Natural killer cell (primary cell): ENCODE results near the gene CDH23. TPM values are rescaled to one million over a fixed set of nuclear protein-coding genes. Genes with fewer than 3 reads are reported as not detected.

Experiments
- ATAC-seq, 3 donors: fragments of 150-1000 bp in 2 of 3; fragments of 200-7000 bp in 1 of 3; cut with Tn5 transposase; 1 replicate in 1 of 3; 2 replicates in 2 of 3; pipeline ENCODE4 v1.10.0; 2021; ENCODE audit warnings: mild to moderate bottlenecking in 2 of 3, moderate library complexity in 2 of 3
- DNase-seq, 2 donors: peaks; one replicate each; pipeline versions ENCODE4 v3.0.0 to v3.0.0-alpha.2; 2013 to 2021; ENCODE audit warnings: mixed read lengths in 1 of 2
- H3K27ac ChIP-seq: one replicate; pipeline ENCODE4 v1.5.1; 2013; ENCODE audit warnings: mild to moderate bottlenecking, low read length
- H3K27me3 ChIP-seq: one replicate; pipeline ENCODE4 v1.6.1; 2013; ENCODE audit warnings: low read length; ENCODE audit not compliant: control insufficient read depth, insufficient read depth
- H3K36me3 ChIP-seq: one replicate; pipeline ENCODE4 v1.6.1; 2013; ENCODE audit warnings: low read length; ENCODE audit not compliant: control insufficient read depth, insufficient read depth
- H3K4me1 ChIP-seq: one replicate; pipeline ENCODE4 v1.6.1; 2013; ENCODE audit warnings: low read length; ENCODE audit not compliant: control insufficient read depth, insufficient read depth
- H3K4me3 ChIP-seq: one replicate; pipeline ENCODE4 v1.5.1; 2013; ENCODE audit warnings: low read length
- H3K9me3 ChIP-seq: one replicate; pipeline ENCODE4 v1.6.1; 2013; ENCODE audit warnings: low read length; ENCODE audit not compliant: control insufficient read depth, insufficient read depth
- H3K27ac Mint-ChIP-seq, 2 donors: one replicate each; pipeline ENCODE4 v1.8.0; 2022; ENCODE audit warnings: mild to moderate bottlenecking in 2 of 2, mixed read lengths in 2 of 2, moderate library complexity in 1 of 2
- H3K27me3 Mint-ChIP-seq, 2 donors: one replicate each; pipeline ENCODE4 v1.8.0; 2022; ENCODE audit warnings: low read depth in 2 of 2, mixed read lengths in 2 of 2
- H3K36me3 Mint-ChIP-seq: one replicate; pipeline ENCODE4 v1.8.0; 2022; ENCODE audit warnings: mixed read lengths
- H3K4me1 Mint-ChIP-seq, 2 donors: one replicate each; pipeline ENCODE4 v1.8.0; 2022; ENCODE audit warnings: mixed read lengths in 2 of 2
- H3K4me3 Mint-ChIP-seq: one replicate; pipeline ENCODE4 v1.8.0; 2022; ENCODE audit warnings: mild to moderate bottlenecking, moderate library complexity, mixed read lengths
- H3K9me3 Mint-ChIP-seq, 2 donors: one replicate each; pipeline ENCODE4 v1.8.0; 2022; ENCODE audit warnings: mixed read lengths in 2 of 2
- WGBS: methylation state at CpG from one replicate; pipeline ENCODE4 v1.1.7; 2013; ENCODE audit warnings: missing lambda C conversion rate; ENCODE audit not compliant: insufficient coverage; 5-methylcytosine and 5-hydroxymethylcytosine counted together
- intact Hi-C: fragments of 100-400 bp; cut with micrococcal nuclease; formaldehyde crosslinking; loops from one replicate; pipeline ENCODE4 v1.14.2; 2022
- total RNA-seq, 4 donors: library from RNA; stranded (reverse); fragments of 120-200 nt in 1 of 4; gene quantifications; one replicate each; pipeline versions ENCODE4 v1.2.3 to v1.2.4, GENCODE V29; 2013 to 2022
- TF ChIP-seq, protein P1 (sequence below): fragments of 200-600 bp; IDR thresholded peaks from one replicate; pipeline ENCODE4 v1.8.0; 2022; ENCODE audit warnings: antibody characterized with exemption

Gene CDH23
- total RNA-seq, 3 donors from 2014 or later (not counting 1 experiment from before 2014, with no cell fraction given), result 1.2 to 6.0 (median 4.3) TPM

DNA sequence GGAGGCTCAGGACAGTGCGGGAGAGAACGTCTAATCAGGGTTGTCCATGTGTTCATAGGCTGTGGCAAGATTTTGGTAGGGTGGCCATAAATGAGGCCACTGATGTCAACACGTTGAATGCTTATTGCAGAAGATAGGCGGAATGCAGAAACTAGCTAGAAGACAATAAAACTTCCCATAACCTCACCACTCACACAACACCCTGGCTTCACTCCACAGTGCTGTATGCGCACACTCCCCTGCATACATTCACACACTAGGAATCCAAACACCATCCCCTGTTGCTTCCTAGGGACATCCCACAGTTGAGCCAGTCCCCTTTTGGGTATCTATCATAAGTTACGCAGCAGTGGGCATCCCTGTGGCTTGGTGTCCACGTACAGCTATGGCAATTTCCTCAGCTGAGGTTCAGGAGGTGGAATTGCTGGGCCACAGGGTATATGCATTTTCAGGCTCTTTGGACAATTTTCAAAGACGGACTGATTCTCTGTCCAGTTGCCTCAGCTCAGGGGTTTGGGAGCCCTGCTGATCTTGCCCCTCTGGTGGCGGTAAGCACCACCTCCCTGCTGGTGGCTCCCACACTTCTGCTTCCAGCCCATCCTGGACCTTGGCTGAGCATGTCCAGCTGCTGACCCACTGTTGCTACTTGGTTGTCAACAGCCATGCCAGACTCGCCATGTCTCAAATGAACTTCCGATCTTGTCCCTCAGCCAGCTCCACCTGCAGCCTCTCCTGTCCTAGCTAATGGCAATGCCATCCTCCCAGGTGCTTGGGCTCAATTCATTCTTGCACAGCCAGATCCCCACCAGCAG, 36.4 kb downstream of the CDH23 start:
- Histone ChIP-seq H3K4me1 (peaks cover 17% of the 10 kb centered on the region), H3K27ac (no peak overlapping the region), H3K9me3 (no peaks in the 10 kb centered on the region), H3K36me3 (no peaks in the 10 kb centered on the region), H3K4me3 (no peak overlapping the region), H3K27me3 (no peaks in the 10 kb centered on the region)
- no peaks in the 10 kb centered on the region for H3K36me3 Mint-ChIP-seq
- no peak overlapping the region for H3K27ac Mint-ChIP-seq
- ATAC-seq, result no peak
- TF ChIP-seq, protein P1, sequence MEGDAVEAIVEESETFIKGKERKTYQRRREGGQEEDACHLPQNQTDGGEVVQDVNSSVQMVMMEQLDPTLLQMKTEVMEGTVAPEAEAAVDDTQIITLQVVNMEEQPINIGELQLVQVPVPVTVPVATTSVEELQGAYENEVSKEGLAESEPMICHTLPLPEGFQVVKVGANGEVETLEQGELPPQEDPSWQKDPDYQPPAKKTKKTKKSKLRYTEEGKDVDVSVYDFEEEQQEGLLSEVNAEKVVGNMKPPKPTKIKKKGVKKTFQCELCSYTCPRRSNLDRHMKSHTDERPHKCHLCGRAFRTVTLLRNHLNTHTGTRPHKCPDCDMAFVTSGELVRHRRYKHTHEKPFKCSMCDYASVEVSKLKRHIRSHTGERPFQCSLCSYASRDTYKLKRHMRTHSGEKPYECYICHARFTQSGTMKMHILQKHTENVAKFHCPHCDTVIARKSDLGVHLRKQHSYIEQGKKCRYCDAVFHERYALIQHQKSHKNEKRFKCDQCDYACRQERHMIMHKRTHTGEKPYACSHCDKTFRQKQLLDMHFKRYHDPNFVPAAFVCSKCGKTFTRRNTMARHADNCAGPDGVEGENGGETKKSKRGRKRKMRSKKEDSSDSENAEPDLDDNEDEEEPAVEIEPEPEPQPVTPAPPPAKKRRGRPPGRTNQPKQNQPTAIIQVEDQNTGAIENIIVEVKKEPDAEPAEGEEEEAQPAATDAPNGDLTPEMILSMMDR, result no peak
- no peaks in the 10 kb centered on the region for H3K9me3 Mint-ChIP-seq
- H3K4me3 Mint-ChIP-seq, result no peak overlapping the region
- peaks cover 11% of the 10 kb centered on the region in 2 donors for H3K27me3 Mint-ChIP-seq
- 93% methylated on average over 11 of the region's 11 CpGs for WGBS
- peak in 1 of 2 donors; percentile 8 for DNase-seq
- intact Hi-C loops, result no loop called here
- peaks cover 17 to 23% of the 10 kb centered on the region in 2 donors for H3K4me1 Mint-ChIP-seq

DNA sequence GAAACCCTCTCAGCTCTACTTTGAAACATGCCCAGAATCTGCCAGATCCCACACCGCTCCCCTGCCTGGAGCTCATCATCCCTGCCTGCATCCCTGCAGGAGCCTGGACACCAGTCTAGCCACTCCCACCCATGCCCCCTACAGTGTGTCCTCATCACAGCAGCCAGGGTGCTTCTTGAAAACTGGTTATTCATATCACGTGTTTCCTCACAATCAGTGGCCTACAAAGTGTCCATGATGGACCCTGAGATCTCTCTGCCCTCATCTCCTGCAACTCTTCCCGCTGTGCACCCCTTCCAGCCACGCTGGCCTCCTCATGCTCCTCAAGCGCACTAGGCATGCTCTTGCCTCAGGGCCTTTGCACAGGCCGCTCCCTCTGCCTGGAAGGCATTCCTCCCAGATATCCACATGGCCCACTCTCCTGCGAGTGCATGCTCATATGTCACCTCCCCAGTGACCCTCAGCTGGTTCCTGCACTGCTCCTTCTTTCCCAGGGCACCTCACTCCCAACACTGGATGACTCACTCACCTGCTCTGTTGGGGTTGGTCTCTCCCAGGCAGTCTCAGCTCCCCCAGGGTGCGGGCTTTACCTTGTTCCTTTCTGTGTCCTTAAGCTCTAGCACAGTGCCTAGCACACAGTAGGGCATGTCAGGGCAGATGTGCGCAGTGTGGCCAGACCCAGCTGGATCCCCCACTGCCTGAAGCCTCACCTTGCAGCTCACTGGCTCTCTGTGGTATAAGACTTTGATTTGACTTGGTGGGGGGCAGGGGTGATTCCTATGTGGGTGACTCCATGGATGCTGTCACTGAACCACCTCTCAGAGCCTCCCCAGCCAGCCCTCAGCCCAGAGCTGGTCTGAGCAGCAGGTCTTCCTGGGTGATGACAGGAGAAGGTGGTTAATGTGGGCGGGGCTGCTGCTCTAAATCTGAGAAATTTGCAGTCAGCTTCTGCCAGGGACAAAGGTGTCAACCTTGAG, 37.3 kb downstream of the CDH23 start:
- Mint-ChIP-seq H3K36me3 (no peaks in the 10 kb centered on the region), H3K4me1 (peaks cover 17 to 23% of the 10 kb centered on the region in 2 donors), H3K9me3 (no peaks in the 10 kb centered on the region), H3K27ac (peak overlapping the region in 1 of 2 donors; percentile 71), H3K4me3 (peak overlapping the region; percentile 38), H3K27me3 (peaks cover 11% of the 10 kb centered on the region in 2 donors)
- Histone ChIP-seq H3K27me3 (no peaks in the 10 kb centered on the region), H3K27ac (no peak overlapping the region), H3K36me3 (no peaks in the 10 kb centered on the region), H3K4me1 (peaks cover 17% of the 10 kb centered on the region), H3K9me3 (no peaks in the 10 kb centered on the region), H3K4me3 (no peak overlapping the region)
- TF ChIP-seq, protein P1, result no peak
- intact Hi-C loops, result no loop called here
- ATAC-seq, result peak; percentile 66 to 95 (median 91)
- WGBS, result 86% methylated on average over 10 of the region's 10 CpGs
- DNase-seq, result peak; percentile 48 to 56

DNA sequence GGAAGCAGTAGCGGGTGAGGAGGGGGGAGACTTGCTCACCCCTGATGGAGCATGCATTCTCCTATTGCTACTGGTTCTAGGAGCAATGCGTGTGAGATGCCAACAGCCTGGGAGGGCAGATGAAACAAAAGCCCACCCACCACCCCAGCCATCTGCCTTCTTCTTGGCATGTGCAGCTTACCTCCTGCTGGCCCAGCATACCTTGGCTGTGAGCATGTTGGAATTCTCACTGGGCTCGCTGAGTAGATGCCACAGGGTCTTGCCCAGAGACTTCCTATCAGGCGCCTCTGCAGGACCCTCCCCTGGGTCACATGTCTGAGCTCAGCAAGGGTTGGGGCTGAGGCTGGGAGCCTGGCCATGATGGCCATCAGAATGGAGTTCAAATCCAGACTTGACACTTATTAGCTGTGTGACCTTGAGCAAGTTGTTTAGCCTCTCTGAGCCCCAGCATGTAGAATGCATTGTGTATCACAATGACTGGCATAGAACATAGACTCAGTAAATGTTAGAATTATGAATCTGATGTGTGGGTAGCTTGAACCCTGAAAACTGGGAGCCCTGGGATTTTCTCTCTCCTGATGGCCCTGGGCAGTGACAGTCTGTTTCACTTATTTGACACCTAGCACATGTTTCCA, 38.2 kb downstream of the CDH23 start:
- Histone ChIP-seq H3K36me3 (no peaks in the 10 kb centered on the region), H3K4me3 (no peak overlapping the region), H3K9me3 (no peaks in the 10 kb centered on the region), H3K27me3 (no peaks in the 10 kb centered on the region), H3K4me1 (peaks cover 17% of the 10 kb centered on the region), H3K27ac (no peak overlapping the region)
- Mint-ChIP-seq H3K27me3 (peaks cover 4 to 14% of the 10 kb centered on the region in 2 donors), H3K36me3 (no peaks in the 10 kb centered on the region), H3K4me3 (peak overlapping the region; percentile 38), H3K4me1 (peaks cover 17 to 23% of the 10 kb centered on the region in 2 donors), H3K9me3 (no peaks in the 10 kb centered on the region), H3K27ac (peak overlapping the region in 1 of 2 donors; percentile 71)
- TF ChIP-seq, protein P1, result no peak
- ATAC-seq, result no peak
- intact Hi-C loops, result no loop called here
- no peak for DNase-seq
- WGBS, result 60% methylated on average over 4 of the region's 4 CpGs
